ENCODE data around the gene CD47.

- TF ChIP-seq, protein P1, sequence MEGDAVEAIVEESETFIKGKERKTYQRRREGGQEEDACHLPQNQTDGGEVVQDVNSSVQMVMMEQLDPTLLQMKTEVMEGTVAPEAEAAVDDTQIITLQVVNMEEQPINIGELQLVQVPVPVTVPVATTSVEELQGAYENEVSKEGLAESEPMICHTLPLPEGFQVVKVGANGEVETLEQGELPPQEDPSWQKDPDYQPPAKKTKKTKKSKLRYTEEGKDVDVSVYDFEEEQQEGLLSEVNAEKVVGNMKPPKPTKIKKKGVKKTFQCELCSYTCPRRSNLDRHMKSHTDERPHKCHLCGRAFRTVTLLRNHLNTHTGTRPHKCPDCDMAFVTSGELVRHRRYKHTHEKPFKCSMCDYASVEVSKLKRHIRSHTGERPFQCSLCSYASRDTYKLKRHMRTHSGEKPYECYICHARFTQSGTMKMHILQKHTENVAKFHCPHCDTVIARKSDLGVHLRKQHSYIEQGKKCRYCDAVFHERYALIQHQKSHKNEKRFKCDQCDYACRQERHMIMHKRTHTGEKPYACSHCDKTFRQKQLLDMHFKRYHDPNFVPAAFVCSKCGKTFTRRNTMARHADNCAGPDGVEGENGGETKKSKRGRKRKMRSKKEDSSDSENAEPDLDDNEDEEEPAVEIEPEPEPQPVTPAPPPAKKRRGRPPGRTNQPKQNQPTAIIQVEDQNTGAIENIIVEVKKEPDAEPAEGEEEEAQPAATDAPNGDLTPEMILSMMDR (IDR thresholded peaks at IDR 0.05 in 2 of 3, conservative IDR thresholded peaks at IDR 0.05 in 1 of 3; ENCODE audit: borderline replicate concordance in 1 of 3, insufficient read depth in 1 of 3, low read depth in 2 of 3, low read length in 2 of 3), result no peak
- TF ChIP-seq CEBPB (IDR thresholded peaks at IDR 0.05; ENCODE audit: low read depth), result no peak
- no peak for TF ChIP-seq POLR2A (IDR thresholded peaks at IDR 0.05; ENCODE audit: borderline replicate concordance, extremely low read depth, insufficient read depth, insufficient read length)
- TF ChIP-seq ZBTB33 (IDR thresholded peaks at IDR 0.05; ENCODE audit: extremely low read depth, insufficient replicate concordance, low read length), result no peak
- no peak for TF ChIP-seq EZH2 (IDR thresholded peaks at IDR 0.05)
- TF ChIP-seq, protein P2, sequence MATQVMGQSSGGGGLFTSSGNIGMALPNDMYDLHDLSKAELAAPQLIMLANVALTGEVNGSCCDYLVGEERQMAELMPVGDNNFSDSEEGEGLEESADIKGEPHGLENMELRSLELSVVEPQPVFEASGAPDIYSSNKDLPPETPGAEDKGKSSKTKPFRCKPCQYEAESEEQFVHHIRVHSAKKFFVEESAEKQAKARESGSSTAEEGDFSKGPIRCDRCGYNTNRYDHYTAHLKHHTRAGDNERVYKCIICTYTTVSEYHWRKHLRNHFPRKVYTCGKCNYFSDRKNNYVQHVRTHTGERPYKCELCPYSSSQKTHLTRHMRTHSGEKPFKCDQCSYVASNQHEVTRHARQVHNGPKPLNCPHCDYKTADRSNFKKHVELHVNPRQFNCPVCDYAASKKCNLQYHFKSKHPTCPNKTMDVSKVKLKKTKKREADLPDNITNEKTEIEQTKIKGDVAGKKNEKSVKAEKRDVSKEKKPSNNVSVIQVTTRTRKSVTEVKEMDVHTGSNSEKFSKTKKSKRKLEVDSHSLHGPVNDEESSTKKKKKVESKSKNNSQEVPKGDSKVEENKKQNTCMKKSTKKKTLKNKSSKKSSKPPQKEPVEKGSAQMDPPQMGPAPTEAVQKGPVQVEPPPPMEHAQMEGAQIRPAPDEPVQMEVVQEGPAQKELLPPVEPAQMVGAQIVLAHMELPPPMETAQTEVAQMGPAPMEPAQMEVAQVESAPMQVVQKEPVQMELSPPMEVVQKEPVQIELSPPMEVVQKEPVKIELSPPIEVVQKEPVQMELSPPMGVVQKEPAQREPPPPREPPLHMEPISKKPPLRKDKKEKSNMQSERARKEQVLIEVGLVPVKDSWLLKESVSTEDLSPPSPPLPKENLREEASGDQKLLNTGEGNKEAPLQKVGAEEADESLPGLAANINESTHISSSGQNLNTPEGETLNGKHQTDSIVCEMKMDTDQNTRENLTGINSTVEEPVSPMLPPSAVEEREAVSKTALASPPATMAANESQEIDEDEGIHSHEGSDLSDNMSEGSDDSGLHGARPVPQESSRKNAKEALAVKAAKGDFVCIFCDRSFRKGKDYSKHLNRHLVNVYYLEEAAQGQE (IDR thresholded peaks at IDR 0.05; ENCODE audit: low read depth), result no peak
- no peak for TF ChIP-seq RAD21 (IDR thresholded peaks at IDR 0.05; ENCODE audit: low read depth)
- TF ChIP-seq JUND (IDR thresholded peaks at IDR 0.05), result no peak
- no peak for TF ChIP-seq POLR2AphosphoS5 (IDR thresholded peaks at IDR 0.05; ENCODE audit: low read depth, low read length)
Measured at GRCh38 chr3:108014943-108015342, 75.9 kb downstream of the CD47 start.
